GM18519 (cell line): Measurements from ENCODE around the gene LRIT1.

ENCODE experiments used
- ATAC-seq: cut with Tn5 transposase; IDR thresholded peaks from one replicate; pipeline ENCODE4 v1.9.1; 2021; ENCODE audit warnings: mild to moderate bottlenecking, moderate library complexity; ENCODE audit not compliant: unreplicated experiment, low FRiP score

The LRIT1 gene

GRCh38 chr10:84217746-84218145 is 23.6 kb downstream of the LRIT1 start:
- ATAC-seq = no peak

- ATAC-seq = no peak
Measured at GRCh38 chr10:84216834-84217233, 24.5 kb downstream of the LRIT1 start.

- ATAC-seq = peak; percentile 92
Measured at GRCh38 chr10:84214612-84215235, 26.6 kb downstream of the LRIT1 start.

GRCh38 chr10:84214046-84214572 is 27.2 kb downstream of the LRIT1 start:
- no peak for ATAC-seq

- no peak for ATAC-seq
Measured at GRCh38 chr10:84213076-84213475, 28.3 kb downstream of the LRIT1 start.

- ATAC-seq = no peak
Measured at GRCh38 chr10:84212014-84212413, 29.3 kb downstream of the LRIT1 start.

- no peak for ATAC-seq
Measured at GRCh38 chr10:84211566-84211965, 29.8 kb downstream of the LRIT1 start.

GRCh38 chr10:84208023-84208422 is 33.3 kb downstream of the LRIT1 start:
- ATAC-seq = no peak

GRCh38 chr10:84205853-84206525 is 35.4 kb downstream of the LRIT1 start:
- ATAC-seq = no peak

- peak; percentile 77 for ATAC-seq
Measured at GRCh38 chr10:84205049-84205852, 36.1 kb downstream of the LRIT1 start.

GRCh38 chr10:84204610-84205009 is 36.7 kb downstream of the LRIT1 start:
- no peak for ATAC-seq

- ATAC-seq = no peak
Measured at GRCh38 chr10:84204122-84204521, 37.2 kb downstream of the LRIT1 start.

- ATAC-seq = no peak
Measured at GRCh38 chr10:84202349-84202748, 39.0 kb downstream of the LRIT1 start.

- no peak for ATAC-seq
Measured at GRCh38 chr10:84201682-84202081, 39.7 kb downstream of the LRIT1 start.

- ATAC-seq = no peak
Measured at GRCh38 chr10:84201244-84201606, 40.1 kb downstream of the LRIT1 start.

GRCh38 chr10:84200537-84201243 is 40.7 kb downstream of the LRIT1 start:
- no peak for ATAC-seq

GRCh38 chr10:84198206-84198915 is 43.0 kb downstream of the LRIT1 start:
- no peak for ATAC-seq

- ATAC-seq = no peak
Measured at GRCh38 chr10:84197643-84198042, 43.7 kb downstream of the LRIT1 start.

- ATAC-seq = no peak
Measured at GRCh38 chr10:84196941-84197340, 44.4 kb downstream of the LRIT1 start.

GRCh38 chr10:84196083-84196482 is 45.3 kb downstream of the LRIT1 start:
- ATAC-seq = no peak
